ENCODE data around the gene DCTPP1.
"Not testable (repeated sequence)": the region's sequence is repeated elsewhere in the genome, so short reads cannot be mapped to it uniquely, and the experiment has no call there.

DCTPP1 gene

DNA sequence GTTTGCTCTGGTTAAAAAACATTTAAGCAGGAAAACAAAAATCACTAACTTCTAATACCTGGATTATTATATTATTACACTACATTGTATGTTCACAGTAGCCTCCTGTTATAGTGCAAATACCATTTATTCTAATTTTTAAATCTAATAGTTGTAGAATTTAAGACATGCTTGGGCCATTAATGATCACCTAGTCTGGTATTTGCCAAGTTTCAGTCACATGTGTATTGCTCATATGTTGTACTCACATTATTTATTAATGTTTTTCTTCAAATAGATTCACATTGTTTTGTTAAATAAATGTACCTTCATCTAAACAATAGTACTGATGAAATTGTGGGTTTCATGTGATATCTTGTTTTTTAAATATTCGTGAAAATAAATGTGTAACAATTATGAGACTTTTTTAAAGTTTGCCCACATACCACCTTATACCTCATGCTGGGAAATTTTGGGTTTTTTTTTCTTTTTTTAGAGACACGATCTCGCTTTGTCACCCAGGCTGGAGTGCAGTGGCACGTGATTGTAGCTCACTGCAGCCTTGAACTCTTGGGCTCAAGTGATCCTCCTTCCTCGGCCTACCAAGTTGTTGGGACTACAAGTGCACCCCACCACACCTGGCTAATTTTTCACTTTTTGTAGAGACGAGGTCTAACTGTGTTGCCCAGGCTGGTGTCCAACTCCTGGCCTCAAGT is 16.6 kb downstream of the DCTPP1 start:
- no peak for DNase-seq

DNA sequence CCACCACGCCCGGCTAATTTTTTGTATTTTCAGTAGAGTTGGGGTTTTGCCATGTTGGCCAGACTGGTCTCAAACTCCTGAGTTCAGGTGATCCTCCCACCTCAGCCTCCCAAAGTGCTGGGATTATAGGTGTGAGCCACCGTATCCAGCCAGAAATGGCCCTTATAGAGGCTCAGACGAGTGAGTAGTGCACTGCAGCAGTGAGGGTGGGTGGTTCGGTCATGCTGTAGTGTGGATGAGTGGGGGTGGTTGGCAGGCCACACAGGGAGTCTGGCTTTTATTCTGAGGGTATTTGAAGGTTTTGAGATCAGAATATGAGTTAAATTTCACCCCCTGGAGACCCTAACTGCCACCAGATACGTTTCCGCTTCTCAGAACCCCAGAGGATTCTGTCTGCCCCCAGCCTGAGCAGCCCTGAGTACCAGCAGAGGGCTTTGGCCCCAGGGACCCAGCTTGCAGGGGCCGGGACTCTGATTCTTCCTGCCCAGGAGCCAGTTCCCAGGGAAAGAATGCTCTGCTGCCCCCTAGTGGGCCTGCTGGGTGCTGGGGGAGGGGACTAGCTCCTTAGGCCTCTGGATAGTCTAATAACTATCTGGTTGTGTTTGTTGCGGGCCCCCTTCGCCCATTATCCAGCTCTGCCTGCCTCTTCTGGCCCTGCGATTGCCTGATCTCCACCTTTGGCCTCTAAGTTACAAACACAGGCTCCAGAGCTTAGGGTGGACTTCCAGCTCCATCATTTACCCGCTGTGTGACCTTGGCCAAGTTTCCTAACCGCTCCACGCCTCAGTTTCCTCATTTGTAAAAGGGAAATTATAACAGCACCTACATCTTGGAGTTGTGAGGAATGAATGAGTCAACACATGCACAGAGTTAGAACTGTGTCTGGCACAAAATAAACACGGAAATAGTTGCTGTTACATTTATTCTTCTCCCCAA is 20.4 kb downstream of the DCTPP1 start:
- peak; percentile 80 to 93 (median 87) for DNase-seq

DNA sequence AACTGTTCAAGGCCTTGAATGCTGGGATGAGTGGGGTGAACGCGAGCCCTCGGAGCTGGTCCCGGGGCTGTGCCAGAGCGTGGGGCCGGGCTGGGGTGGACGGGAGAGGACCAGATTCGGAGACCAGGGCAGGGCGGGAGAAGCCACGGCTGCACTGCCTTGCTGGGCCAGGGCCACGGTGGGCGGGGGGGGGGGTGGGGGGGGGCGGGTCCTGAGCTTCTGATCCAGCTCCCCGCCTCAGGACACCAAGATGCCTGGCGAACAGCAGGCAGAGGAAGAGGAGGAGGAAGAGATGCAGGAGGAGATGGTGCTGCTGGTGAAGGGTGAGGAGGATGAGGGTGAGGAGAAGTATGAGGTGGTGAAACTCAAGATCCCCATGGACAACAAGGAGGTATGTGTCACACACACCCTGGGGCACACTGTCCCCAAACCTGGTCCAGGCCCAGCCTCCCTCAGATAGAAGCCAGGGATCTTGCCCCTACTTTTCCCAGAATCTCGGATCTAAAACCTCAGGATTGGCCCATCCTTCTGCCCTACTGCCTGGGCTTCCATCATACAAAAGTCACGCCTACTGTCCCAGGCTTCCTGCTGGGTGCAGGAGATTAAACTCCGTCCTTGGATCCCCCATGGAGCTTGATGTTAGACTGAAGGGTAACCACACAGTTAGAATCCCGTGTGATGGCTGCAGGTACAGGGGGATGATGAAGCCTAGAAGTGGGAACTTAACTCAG is 21.9 kb downstream of the DCTPP1 start:
- DNase-seq, result no peak

DNA sequence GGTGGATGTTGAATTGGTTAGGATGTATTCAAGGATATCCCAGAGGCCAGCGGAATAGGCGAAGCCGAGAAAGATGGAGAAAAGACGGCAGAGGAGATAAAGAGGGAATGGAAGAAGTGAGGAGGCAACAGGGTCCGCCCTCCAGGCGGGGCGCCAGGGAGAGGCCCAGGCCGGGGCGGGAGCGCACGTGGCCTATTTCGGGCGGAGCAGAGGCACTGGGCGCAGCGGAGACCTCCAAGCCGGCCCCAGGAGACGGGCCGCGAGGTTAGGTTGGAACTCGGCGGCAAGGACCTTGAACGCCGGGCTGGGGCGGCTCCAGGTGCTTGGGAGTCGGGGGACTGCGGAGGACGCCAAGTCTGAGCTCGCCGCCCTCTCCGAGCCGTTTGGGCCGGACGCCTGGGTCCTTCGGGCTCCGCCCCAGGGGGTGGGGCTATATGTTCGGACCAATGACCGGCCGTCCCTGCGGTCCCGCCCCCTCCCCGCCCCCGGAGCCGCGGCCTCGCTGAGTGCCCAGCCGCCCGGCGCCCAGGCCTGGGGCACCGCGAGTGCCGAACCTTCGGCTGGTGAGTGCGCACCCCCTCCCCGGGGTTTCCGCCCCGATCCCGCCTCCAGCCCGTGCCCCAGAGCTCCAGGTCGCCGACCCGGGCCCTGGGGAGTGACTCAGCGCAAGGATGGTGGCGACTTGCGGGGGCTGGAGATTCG is 22.6 kb downstream of the DCTPP1 start, which contains the start of gene ZNF771:
TSS of gene ZNF771 (plus strand) at position 505 of the 702 bp plus-strand sequence. CDS start 448 bp downstream, outside the sequence.
- peak; percentile 75 to 86 (median 84) for DNase-seq

DNA sequence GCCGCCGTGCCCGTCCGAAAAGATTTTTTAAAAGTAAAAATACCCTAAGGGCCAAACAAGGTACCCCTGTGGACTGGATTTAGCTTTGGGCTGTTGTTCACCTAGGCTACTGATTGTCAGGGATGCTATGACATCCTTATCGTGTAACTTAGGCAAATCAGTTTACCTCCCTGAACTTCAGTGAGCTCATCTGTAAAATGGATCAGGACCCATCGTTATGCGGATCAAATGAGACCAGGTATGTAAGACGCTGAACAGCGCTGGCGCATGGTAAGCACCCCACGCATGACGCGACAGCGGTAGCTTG is 23.1 kb downstream of the DCTPP1 start:
- DNase-seq, result no peak

DNA sequence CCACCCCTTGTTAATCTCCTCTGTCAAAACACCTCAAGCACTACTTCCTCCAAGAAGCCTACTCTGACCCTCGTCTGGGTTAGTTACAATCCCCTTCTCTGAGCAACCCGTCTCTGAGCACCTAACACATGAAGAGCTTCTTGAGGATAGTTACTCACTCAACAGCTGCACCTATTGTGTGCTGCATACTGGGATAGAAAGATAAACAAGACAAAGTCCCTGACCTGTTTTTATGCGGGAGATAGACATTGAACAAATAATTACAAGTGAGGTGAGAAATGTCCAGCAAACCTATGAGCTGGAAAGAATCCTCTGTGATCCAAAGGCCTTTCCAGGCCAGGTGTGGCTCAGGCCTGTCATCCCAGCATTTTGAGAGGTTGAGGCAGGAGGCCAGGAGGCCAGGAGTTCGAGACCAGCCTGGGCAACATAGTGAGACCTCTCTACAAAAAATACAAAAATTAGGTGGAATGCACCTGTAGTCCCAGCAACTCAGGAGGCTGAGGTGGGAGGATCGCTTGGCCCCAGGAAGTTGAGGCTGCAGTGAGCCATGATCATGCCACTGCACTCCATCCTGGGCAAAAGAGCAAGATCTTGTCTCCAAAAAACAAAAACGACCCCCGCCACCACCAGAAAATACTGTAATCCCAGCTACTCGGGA is 27.9 kb downstream of the DCTPP1 start:
- no peak for DNase-seq

DNA sequence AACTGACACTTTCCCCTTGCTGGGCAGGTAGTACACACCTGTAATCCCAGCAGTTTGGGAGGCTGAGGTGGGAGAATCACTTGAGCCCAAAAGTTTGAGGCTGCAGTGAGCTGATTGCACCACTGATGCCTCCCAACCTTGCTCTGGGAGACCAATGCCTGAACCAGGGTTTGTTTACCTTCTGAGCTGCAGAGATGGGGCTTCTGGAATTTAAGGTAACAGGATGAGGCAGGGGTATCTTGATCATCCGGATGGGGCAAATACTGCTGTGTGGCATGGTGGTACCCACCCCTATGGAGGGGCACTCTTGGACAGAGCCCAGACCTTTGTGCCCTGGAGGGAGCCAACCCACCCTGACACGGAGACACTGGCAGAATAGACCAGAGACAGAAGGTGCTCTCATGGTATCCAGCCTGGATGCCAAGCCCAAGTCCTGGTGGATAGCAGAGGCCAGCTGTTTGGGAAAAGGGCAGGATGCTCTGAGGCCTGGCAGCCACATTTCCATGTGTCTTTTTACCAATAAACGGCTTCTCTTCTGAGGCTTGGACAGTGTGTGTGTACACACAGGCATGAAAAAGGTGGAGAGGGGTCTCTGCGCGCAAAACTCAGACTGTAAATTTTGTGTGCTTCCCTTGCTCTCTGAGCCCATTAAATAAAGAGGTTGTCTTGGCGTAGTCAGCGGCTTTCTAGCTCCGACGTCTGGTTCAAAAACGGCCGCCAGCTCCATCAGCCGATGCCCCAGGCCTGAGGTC is 30.2 kb downstream of the DCTPP1 start:
- no peak for DNase-seq

DNA sequence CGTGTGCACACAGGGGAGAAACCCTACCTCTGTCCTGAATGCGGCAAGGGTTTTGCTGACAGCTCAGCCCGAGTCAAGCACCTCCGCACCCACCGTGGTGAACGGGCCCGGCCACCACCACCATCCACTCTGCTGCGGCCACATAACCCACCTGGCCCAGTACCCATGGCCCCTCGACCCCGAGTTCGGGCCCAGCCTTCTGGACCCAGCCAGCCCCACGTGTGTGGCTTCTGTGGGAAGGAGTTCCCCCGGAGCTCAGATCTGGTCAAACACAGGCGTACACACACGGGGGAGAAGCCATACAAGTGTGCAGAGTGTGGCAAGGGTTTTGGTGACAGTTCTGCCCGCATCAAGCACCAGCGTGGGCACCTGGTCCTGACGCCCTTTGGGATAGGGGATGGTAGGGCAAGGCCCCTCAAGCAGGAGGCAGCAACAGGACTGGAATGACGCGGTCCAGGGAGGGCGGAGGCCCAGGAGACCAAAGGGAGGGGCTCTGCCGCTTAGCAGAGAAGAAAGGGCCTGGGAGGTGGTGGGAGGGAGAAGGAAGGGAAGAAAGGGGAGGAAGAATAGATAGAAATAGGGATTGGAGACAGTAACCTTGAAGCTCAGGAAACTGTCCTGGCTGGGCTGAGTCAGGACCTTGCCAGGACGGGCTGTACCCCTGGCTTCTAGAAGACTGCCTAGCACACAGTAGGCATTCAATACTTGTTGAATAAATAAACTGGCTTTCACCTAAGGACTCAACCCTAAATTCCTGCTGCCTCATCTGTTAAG is 31.0 kb downstream of the DCTPP1 start:
- no peak for DNase-seq

DNA sequence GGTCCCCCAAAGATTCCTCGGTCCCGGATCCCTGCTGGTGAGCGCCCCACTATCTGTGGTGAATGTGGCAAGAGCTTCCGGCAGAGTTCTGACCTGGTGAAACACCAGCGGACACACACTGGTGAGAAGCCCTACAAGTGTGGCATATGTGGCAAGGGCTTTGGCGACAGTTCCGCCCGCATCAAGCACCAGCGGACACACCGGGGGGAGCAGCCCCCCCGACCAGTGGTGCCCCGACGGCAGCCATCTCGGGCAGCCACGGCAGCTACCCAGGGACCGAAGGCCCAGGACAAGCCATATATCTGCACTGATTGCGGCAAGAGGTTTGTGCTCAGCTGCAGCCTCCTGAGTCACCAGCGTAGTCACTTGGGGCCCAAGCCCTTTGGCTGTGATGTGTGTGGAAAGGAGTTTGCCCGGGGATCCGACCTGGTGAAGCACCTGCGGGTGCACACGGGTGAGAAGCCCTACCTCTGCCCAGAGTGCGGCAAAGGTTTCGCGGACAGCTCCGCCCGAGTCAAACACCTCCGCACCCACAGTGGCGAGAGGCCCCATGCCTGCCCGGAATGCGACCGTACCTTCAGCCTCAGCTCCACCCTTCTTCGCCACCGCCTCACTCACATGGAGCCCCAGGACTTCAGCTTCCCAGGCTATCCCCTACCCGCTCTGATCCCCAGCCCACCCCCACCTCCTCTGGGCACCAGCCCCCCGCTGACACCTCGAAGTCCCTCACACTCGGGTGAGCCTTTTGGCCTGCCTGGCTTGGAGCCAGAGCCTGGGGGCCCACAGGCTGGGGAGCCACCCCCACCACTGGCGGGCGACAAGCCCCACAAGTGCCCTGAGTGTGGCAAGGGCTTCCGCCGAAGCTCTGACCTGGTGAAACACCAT is 31.8 kb downstream of the DCTPP1 start:
- DNase-seq, result no peak

DNA sequence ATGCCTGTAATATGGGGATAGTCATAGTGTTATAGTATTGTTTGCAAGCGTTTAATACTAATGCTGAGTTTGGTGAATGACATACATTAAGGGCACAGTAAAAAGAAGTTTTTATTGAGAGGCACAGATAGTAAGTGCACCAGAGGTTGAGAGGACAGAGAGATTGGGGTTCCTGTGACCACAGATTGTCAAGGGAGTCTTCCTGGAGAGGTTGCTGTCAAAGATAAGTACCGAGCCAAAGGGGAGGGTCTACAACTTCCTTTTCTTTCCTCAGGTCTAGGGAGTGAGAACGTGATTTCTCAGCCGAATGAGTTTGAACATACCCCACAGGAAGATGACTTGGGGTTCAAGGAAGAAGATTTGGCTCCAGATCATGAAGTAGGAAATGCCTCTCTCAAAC is 32.8 kb downstream of the DCTPP1 start:
- DNase-seq, result no peak

DNA sequence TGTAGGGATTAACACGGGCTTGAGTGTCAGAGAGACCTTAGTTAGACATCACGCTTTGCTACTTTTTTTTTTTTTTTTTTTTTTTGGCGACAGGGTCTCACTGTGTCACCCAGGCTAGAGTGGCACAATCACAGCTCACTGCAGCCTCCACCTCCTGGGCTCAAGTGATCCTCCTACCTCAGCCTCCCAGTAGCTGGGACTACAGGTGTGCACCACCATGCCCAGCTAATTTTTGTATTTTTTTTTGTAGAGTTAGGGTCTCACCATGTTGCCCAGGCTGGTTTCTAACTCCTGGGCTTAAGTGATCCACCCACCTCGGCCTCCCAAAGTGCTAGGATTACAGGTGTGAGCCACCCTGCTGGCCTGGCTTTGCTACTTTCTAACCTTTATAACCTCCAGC is 33.2 kb downstream of the DCTPP1 start:
- DNase-seq, result not testable (repeated sequence)

DNA sequence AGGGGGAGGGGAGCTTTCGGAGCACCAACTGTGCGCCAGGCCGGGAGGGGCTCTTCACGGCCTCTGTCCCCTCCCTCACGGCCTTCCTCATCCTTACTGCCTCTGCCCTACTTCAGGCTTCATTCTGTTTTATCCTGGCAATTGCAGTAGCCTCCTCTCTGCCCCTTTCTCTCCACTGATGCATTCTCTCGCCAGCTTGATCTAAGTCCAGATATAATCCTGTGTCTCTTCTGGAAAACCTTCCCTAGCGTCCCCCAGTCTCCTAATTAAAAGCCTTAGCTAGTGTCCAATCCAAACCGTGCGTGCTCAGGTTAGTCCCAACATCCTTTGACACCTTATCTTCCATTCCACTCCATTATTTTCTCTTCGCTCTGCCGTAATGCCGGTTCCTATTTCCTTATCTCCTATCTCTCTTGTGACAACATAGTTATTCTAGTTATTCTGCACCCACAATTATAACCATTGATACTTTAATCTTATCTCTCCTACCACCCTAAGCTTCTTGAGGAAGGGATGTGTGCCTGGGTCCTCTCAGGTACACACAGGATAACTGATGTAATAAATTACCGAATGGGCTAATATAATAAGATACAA is 33.7 kb downstream of the DCTPP1 start:
- no peak for DNase-seq

DNA sequence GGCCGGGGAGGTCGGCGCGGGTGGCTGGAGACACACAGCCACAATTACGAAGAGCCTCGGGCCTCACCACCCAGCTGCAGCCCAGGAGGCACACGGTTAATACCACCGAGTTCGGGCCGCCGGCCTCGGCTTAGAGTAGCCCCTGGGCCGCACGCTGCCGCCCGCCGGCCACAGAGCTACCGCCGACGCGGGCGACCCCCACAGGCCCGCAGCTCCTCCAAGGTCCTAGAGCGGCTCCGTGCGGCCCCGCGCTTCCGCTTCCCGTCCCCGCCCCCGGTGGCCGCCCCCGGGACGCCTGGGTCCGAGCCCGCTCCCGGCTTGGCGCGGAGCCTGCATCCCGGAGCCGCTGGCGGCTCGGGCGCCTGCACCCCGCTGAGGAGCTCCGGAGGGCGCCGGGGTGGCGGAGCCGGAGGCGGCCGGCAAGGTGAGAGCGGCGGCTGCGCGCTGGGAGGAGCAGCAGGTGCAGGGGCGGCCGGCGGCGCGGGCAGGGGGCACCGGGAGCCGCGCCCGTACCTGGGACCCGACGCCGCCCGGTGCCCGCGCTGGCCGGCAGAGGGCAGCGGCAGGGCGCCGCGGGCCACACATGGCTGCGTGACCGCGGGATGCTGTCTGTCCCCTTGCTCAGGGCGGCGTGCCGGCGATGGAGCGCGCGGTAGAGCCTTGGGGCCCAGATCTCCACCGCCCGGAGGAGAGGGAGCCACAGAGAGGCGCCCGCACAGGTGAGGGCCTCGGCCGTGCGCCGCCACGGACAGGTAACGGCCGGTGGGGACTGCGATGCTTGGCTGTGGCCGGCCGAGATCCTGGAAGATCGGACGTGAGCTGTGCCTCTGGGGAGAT is 34.5 kb downstream of the DCTPP1 start, which contains the start of gene ZNF48:
TSS of gene ZNF48 (plus strand) at position 266 of the 837 bp plus-strand sequence. CDS start at position 641, 375 bp downstream.
- DNase-seq, result peak in 4 of 5 experiments; percentile 29 to 60 (median 44)

DNA sequence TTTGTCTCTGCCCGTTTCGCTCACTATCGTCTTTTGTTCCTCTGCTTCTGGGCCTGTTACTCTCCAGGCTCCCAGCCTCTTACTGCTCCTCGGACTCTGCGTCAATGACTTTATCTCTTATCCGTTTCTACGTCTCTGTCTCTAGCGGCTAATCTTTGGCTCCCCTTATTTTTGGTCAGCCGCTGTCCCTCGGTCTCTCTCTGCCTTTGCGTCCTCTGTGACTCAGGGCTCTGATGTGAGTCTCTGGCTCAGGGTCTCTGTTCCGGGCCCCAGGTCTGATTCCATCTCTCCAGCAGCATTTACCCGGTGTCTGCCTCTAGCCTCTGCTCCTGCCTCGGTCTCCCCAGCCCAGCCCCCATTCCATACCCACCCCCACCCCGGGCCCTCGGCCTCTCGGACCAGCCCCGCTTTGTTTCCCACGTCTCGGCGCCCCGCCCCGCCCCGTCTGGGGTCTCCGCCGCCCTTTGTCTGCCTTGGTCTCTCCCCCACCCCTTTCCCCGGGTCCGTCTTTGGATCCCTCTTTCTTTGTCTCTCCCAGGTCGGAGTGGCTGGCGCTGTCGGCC is 35.2 kb downstream of the DCTPP1 start:
- no peak for DNase-seq

DNA sequence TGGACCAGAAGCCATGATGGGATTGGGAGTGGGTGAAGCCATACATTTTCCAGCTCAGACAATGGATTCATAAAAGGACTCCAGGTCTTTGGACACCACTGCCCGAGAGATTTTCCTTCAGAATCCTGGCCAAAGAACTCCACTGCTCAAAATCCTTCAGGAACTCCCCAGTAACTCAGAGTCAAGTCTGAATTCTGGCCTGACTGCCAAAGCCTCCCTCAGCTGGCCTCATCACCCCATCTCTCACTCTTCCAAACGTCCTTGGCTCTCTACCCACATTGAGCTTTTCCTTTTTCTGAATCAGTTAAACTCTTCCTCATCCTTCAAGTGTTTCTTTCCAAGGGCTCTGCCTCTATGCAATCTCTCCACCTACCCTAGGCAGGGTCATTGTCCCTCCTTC is 46.3 kb downstream of the DCTPP1 start:
- DNase-seq, result no peak

DNA sequence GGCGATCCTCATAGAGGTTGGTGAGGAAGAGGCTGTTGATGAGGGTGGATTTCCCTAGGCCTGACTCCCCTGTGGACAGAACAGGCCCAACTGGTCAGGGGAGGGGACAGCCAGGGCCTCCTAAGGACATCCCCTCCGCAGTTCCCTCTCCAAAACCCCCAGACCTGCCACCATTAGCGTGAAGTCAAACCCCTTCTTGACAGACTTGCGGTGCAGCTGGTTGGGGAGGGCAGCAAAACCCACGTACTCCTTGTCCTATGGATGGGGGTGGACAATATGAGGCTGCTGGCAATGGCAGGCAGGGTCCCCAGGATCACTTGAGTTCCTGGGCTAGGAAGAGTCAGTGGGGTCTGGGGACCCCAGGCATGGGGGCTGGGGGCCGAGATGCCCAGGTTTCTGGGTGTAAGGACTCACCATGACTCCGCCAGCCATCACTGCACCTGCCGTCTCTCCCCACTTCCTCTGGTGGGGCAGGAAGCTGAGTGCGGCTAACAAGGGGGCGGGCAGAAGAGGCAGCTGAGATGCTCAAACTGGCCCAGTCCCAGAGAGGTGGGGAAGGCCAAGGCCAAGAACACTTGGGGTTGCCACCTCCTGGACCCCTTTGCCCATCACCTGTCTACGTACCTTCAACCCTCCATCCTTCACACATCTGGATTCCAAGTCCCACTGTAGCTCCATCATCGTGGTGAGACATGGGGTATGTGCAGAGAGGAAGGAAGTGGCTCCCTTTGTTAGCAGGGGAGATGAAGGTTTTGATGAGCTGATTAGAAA is 47.5 kb downstream of the DCTPP1 start, which contains the start of gene SEPTIN1:
TSS of gene SEPTIN1 (minus strand) at position 451 of the 771 bp plus-strand sequence. CDS start at position 432, 19 bp downstream.
- peak; percentile 47 to 93 (median 67) for DNase-seq
